K562 (cell line): ENCODE results near the gene UBXN11. TPM values are rescaled to one million over a fixed set of nuclear protein-coding genes. Genes with fewer than 3 reads are reported as not detected.

ENCODE experiments used
- ARID1B ChIP-seq: fragments of 450-650 bp; IDR thresholded peaks from 2 replicates; pipeline ENCODE4 v1.6.1; 2016; ENCODE audit warnings: antibody characterized with exemption, mild to moderate bottlenecking, inconsistent platforms
- CHCHD3 ChIP-seq: fragments of 250-450 bp; sonication (Bioruptor Pico); IDR thresholded peaks from 2 replicates; pipeline ENCODE4 v2.1.2; 2022; ENCODE audit warnings: mild to moderate bottlenecking
- DDX20 ChIP-seq: fragments of 450-650 bp; IDR thresholded peaks from 2 replicates; pipeline ENCODE4 v1.6.1; 2016; ENCODE audit warnings: missing genetic modification characterization, low read depth, mild to moderate bottlenecking, missing compliant biosample characterization, moderate library complexity
- ESRRA ChIP-seq: fragments of 450-650 bp; IDR thresholded peaks from 2 replicates; pipeline ENCODE4 v1.6.1; 2014; ENCODE audit warnings: low read depth, mild to moderate bottlenecking, moderate library complexity, borderline replicate concordance
- IFI16 ChIP-seq: fragments of 250-450 bp; sonication (Bioruptor Pico); IDR thresholded peaks from 2 replicates; pipeline ENCODE4 v2.1.2; 2022; ENCODE audit warnings: mild to moderate bottlenecking, inconsistent platforms
- MEF2A ChIP-seq: IDR thresholded peaks from 2 replicates; pipeline ENCODE4 v1.6.1; 2011; ENCODE audit warnings: low read depth, mild to moderate bottlenecking, low read length, moderate library complexity; ENCODE audit not compliant: control insufficient read depth
- NEUROD1 ChIP-seq: fragments of 150-350 bp; IDR thresholded peaks from 2 replicates; pipeline ENCODE4 v1.6.1; 2014; ENCODE audit warnings: borderline replicate concordance, low read length, low read depth; ENCODE audit not compliant: partially characterized antibody
- NR2C1 ChIP-seq, 2 experiments: fragments of 450-650 bp; IDR thresholded peaks; 2 replicates each; pipeline ENCODE4 v1.6.1; 2017; ENCODE audit warnings: mild to moderate bottlenecking in 2 of 2, antibody characterized with exemption in 1 of 2, inconsistent platforms in 1 of 2, missing compliant biosample characterization in 1 of 2, missing genetic modification characterization in 1 of 2
- RFX1 ChIP-seq: fragments of 450-650 bp; IDR thresholded peaks from 2 replicates; pipeline ENCODE4 v1.6.1; 2016; ENCODE audit warnings: mild to moderate bottlenecking, moderate library complexity
- SP2 ChIP-seq: IDR thresholded peaks from 2 replicates; pipeline ENCODE4 v1.6.1; 2011; ENCODE audit warnings: mild to moderate bottlenecking, low read depth, low read length, moderate library complexity; ENCODE audit not compliant: poor library complexity, severe bottlenecking; ENCODE audit errors: extremely low read depth
- SPI1 ChIP-seq: IDR thresholded peaks from 2 replicates; pipeline ENCODE4 v1.6.1; 2011; ENCODE audit warnings: low read depth, low read length, control low read depth, borderline replicate concordance
- TAL1 ChIP-seq: fragments of 450-650 bp; IDR thresholded peaks from 2 replicates; pipeline ENCODE4 v1.6.1; 2016; ENCODE audit warnings: mild to moderate bottlenecking
- TFAP4 ChIP-seq: sonication (generic); formaldehyde crosslinking; IDR thresholded peaks from 2 replicates; pipeline ENCODE4 v1.8.0; 2022; ENCODE audit warnings: missing genetic modification reagents, mild to moderate bottlenecking, moderate library complexity, borderline replicate concordance
- THAP7 ChIP-seq: fragments of 250-450 bp; sonication (Bioruptor Pico); IDR thresholded peaks from 2 replicates; pipeline ENCODE4 v1.5.0; 2021
- ZNF140 ChIP-seq: fragments of 250-450 bp; sonication (Bioruptor Pico); IDR thresholded peaks from 2 replicates; pipeline ENCODE4 v1.8.0; 2021; ENCODE audit warnings: moderate library complexity, mild to moderate bottlenecking, inconsistent platforms
- ZNF197 ChIP-seq: fragments of 200-800 bp; sonication (Bioruptor generic); IDR thresholded peaks from 2 replicates; pipeline ENCODE4 v1.6.1; 2016; ENCODE audit warnings: low read depth, missing genetic modification characterization, missing compliant biosample characterization
- ZNF282 ChIP-seq: sonication (generic); formaldehyde crosslinking; IDR thresholded peaks from 2 replicates; pipeline ENCODE4 v1.8.1; 2023; ENCODE audit warnings: missing genetic modification reagents
- ZNF444 ChIP-seq: fragments of 250-450 bp; sonication (Bioruptor Pico); IDR thresholded peaks from 2 replicates; pipeline ENCODE4 v1.4.0; 2020; ENCODE audit warnings: mild to moderate bottlenecking, moderate library complexity
- polyA plus RNA-seq, 8 experiments: library from polyadenylated mRNA; depleted of rRNA in 4 of 8; stranded (reverse) in 5 of 8; unstranded in 3 of 8; fragments of >200 nt; fragmentation: Nextera tagmentation in 2 of 8; fragmentation: Illumina TruSeq in 1 of 8; extraction: Ambion mirVana in 2 of 8; extraction: Trizol in 1 of 8; gene quantifications; 2 replicates each; pipeline versions ENCODE4 v1.2.1 to v1.2.3, GENCODE V29; 2011 to 2014; ENCODE audit warnings: inconsistent platforms in 1 of 8, missing spikeins in 1 of 8
- total RNA-seq, 7 experiments: library from RNA; depleted of rRNA in 6 of 7; stranded (reverse); fragments of >200 nt in 6 of 7; fragmentation: Illumina TruSeq in 2 of 7; extraction: Trizol in 2 of 7; gene quantifications; 2 replicates each; pipeline versions ENCODE4 v1.2.1 to v1.2.3, GENCODE V29; 2011 to 2021; ENCODE audit warnings: low replicate concordance in 1 of 7
- TF ChIP-seq, protein P1 (sequence below): sonication (generic); formaldehyde crosslinking; IDR thresholded peaks from 2 replicates; pipeline ENCODE4 v1.4.0; 2020; ENCODE audit warnings: mild to moderate bottlenecking, missing genetic modification reagents
- TF ChIP-seq, protein P2 (sequence below): fragments of 250-450 bp; sonication (Bioruptor Pico); IDR thresholded peaks from 2 replicates; pipeline ENCODE4 v1.8.0; 2021; ENCODE audit warnings: moderate library complexity, mild to moderate bottlenecking, inconsistent platforms
- TF ChIP-seq, protein P3 (sequence below): fragments of 450-650 bp; IDR thresholded peaks from 2 replicates; pipeline ENCODE4 v1.6.1; 2018; ENCODE audit warnings: mild to moderate bottlenecking, low read depth; ENCODE audit not compliant: partially characterized antibody

UBXN11 gene
- total and polyA plus RNA-seq, 9 of the 15 experiments (the other 6 are each of a cell fraction or from before 2014, with no cell fraction given) = 0.48 to 34.3 (median 11.3) TPM

GRCh38 chr1:26279456-26280332 is 26.7 kb downstream of the UBXN11 start, which contains the start of gene SH3BGRL3 (continued):
- TF ChIP-seq, protein P1, sequence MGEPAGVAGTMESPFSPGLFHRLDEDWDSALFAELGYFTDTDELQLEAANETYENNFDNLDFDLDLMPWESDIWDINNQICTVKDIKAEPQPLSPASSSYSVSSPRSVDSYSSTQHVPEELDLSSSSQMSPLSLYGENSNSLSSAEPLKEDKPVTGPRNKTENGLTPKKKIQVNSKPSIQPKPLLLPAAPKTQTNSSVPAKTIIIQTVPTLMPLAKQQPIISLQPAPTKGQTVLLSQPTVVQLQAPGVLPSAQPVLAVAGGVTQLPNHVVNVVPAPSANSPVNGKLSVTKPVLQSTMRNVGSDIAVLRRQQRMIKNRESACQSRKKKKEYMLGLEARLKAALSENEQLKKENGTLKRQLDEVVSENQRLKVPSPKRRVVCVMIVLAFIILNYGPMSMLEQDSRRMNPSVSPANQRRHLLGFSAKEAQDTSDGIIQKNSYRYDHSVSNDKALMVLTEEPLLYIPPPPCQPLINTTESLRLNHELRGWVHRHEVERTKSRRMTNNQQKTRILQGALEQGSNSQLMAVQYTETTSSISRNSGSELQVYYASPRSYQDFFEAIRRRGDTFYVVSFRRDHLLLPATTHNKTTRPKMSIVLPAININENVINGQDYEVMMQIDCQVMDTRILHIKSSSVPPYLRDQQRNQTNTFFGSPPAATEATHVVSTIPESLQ = peak; percentile 92; the same call in 1 of the 2 replicates
- TF ChIP-seq THAP7 (CRISPR knock-in tag) = peak; percentile 90; the same call in 1 of the 2 replicates
- TF ChIP-seq, protein P2, sequence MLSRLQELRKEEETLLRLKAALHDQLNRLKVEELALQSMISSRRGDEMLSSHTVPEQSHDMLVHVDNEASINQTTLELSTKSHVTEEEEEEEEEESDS (CRISPR knock-in tag) = no peak
- TF ChIP-seq NEUROD1 = no peak
- no peak for TF ChIP-seq NR2C1 (IDR thresholded peaks at IDR 0.05)
- TF ChIP-seq NR2C1 (tag; IDR thresholded peaks at IDR 0.05) = no peak
- TF ChIP-seq, protein P3, sequence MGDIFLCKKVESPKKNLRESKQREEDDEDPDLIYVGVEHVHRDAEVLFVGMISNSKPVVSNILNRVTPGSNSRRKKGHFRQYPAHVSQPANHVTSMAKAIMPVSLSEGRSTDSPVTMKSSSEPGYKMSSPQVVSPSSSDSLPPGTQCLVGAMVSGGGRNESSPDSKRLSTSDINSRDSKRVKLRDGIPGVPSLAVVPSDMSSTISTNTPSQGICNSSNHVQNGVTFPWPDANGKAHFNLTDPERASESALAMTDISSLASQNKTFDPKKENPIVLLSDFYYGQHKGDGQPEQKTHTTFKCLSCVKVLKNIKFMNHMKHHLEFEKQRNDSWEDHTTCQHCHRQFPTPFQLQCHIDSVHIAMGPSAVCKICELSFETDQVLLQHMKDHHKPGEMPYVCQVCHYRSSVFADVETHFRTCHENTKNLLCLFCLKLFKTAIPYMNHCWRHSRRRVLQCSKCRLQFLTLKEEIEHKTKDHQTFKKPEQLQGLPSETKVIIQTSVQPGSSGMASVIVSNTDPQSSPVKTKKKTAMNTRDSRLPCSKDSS = no peak
- no peak for TF ChIP-seq SP2
- TF ChIP-seq RFX1 = no peak
- no peak for TF ChIP-seq DDX20 (tag)
- no peak for TF ChIP-seq TAL1
- no peak for TF ChIP-seq IFI16
- no peak for TF ChIP-seq CHCHD3 (CRISPR knock-in tag)
- TF ChIP-seq ARID1B = no peak
- no peak for TF ChIP-seq MEF2A
- TF ChIP-seq ZNF140 (CRISPR knock-in tag) = no peak
- TF ChIP-seq SPI1 = 0 out of 2 replicates have a peak, but pooled peaks have one; percentile 2
- TF ChIP-seq ZNF197 = no peak
- TF ChIP-seq TFAP4 = peak; percentile 77
- peak; percentile 83; the same call in 1 of the 2 replicates for TF ChIP-seq ZNF282 (CRISPR knock-in tag)
- no peak; the same call in 1 of the 2 replicates for TF ChIP-seq ZNF444 (CRISPR knock-in tag)
- TF ChIP-seq ESRRA = no peak
